ENCODE results near the gene PIAS1.
"Not testable (repeated sequence)": the region's sequence is repeated elsewhere in the genome, so short reads cannot be mapped to it uniquely, and the experiment has no call there.

Gene PIAS1

GRCh38 chr15:68186671-68187397, 132.7 kb downstream of the PIAS1 start:
- DNase-seq: peak; percentile 71

- DNase-seq: peak; percentile 48
These were observed 133.4 kb downstream of the PIAS1 start for GRCh38 chr15:68187559-68187958.

GRCh38 chr15:68188647-68189046, 134.5 kb downstream of the PIAS1 start:
- DNase-seq: no peak

- no peak for DNase-seq
These were observed 135.9 kb downstream of the PIAS1 start for GRCh38 chr15:68190048-68190447.

GRCh38 chr15:68191555-68191954, 137.4 kb downstream of the PIAS1 start:
- DNase-seq: no peak

GRCh38 chr15:68192117-68192516, 138.0 kb downstream of the PIAS1 start:
- DNase-seq: no peak

GRCh38 chr15:68192804-68193486, 138.8 kb downstream of the PIAS1 start:
- DNase-seq: no peak

GRCh38 chr15:68195336-68196112, 141.4 kb downstream of the PIAS1 start:
- DNase-seq: no peak

GRCh38 chr15:68196445-68197169, 142.5 kb downstream of the PIAS1 start:
- DNase-seq: no peak

- no peak for DNase-seq
These were observed 143.0 kb downstream of the PIAS1 start for GRCh38 chr15:68197170-68197492.

GRCh38 chr15:68197661-68198437, 143.7 kb downstream of the PIAS1 start:
- DNase-seq: no peak

GRCh38 chr15:68199340-68199739, 145.2 kb downstream of the PIAS1 start:
- no peak for DNase-seq

GRCh38 chr15:68200016-68200861, 146.1 kb downstream of the PIAS1 start:
- no peak for DNase-seq

- no peak for DNase-seq
These were observed 147.2 kb downstream of the PIAS1 start for GRCh38 chr15:68201153-68201878.

- DNase-seq: no peak
These were observed 147.8 kb downstream of the PIAS1 start for GRCh38 chr15:68201879-68202261.

GRCh38 chr15:68202994-68203393, 148.9 kb downstream of the PIAS1 start:
- not testable (repeated sequence) for DNase-seq

GRCh38 chr15:68203486-68203885, 149.4 kb downstream of the PIAS1 start:
- DNase-seq: no peak

- DNase-seq: no peak
These were observed 149.8 kb downstream of the PIAS1 start for GRCh38 chr15:68203956-68204355.

GRCh38 chr15:68204361-68204760, 150.2 kb downstream of the PIAS1 start:
- DNase-seq: no peak

- no peak for DNase-seq
These were observed 150.9 kb downstream of the PIAS1 start, which contains the start of gene CALML4 for GRCh38 chr15:68204776-68205557. Gene CALML4 (minus strand): TSS chr15:68205332. CDS start chr15:68205247, 85 bp downstream.

All from HCEC 1CT (cell line).